K562 (cell line): ENCODE data around the gene SSU72.
"Not testable (repeated sequence)": the region's sequence is repeated elsewhere in the genome, so short reads cannot be mapped to it uniquely, and the experiment has no call there.

Experiments
- POLR2A ChIP-seq: fragments of 450-650 bp; conservative IDR thresholded peaks from 2 replicates; pipeline ENCODE4 v1.6.1; 2016
- TF ChIP-seq, protein P1 (sequence below), 3 experiments: IDR thresholded peaks in 2 of 3; conservative IDR thresholded peaks in 1 of 3; 2 replicates each; pipeline ENCODE4 v1.5.1; 2011 to 2012; ENCODE audit warnings: low read length in 3 of 3, mild to moderate bottlenecking in 3 of 3, control low read depth in 2 of 3, improper control_type of control experiment in 1 of 3, inconsistent platforms in 1 of 3, low read depth in 1 of 3, mixed read lengths in 1 of 3, moderate library complexity in 1 of 3; ENCODE audit not compliant: insufficient read depth in 2 of 3

DNA sequence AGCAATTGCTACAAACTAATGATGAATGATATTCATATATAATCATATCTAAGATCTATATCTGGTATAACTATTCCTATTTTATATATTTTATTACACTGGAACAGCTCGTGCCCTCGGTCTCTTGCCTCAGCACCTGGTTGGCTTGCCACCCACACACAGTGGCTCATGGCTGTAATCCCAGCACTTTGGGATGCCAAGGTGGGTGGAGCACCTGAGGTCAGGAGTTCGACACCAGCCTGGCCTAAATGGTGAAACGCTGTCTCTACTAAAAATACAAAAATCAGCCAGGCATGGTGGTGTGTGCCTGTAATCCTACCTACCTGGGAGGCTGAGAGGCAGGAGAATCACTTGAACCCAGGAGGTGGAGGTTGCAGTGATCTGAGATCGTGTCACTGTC lies 68.9 kb downstream of the SSU72 start:
- TF ChIP-seq POLR2A = not testable (repeated sequence)
- TF ChIP-seq, protein P1, sequence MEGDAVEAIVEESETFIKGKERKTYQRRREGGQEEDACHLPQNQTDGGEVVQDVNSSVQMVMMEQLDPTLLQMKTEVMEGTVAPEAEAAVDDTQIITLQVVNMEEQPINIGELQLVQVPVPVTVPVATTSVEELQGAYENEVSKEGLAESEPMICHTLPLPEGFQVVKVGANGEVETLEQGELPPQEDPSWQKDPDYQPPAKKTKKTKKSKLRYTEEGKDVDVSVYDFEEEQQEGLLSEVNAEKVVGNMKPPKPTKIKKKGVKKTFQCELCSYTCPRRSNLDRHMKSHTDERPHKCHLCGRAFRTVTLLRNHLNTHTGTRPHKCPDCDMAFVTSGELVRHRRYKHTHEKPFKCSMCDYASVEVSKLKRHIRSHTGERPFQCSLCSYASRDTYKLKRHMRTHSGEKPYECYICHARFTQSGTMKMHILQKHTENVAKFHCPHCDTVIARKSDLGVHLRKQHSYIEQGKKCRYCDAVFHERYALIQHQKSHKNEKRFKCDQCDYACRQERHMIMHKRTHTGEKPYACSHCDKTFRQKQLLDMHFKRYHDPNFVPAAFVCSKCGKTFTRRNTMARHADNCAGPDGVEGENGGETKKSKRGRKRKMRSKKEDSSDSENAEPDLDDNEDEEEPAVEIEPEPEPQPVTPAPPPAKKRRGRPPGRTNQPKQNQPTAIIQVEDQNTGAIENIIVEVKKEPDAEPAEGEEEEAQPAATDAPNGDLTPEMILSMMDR (IDR thresholded peaks at IDR 0.05 in 2 of 3, conservative IDR thresholded peaks at IDR 0.05 in 1 of 3; ENCODE audit: insufficient read depth in 2 of 3, low read depth in 1 of 3, low read length in 3 of 3) = not testable (repeated sequence)
